Gastrocnemius medialis (tissue), 4 donors: ENCODE data around the gene RAD51B. TPM values are rescaled to one million over a fixed set of nuclear protein-coding genes. Genes with fewer than 3 reads are reported as not detected.
A peak's percentile ranks its signal among the peaks of the same experiment; 100 is the strongest.

ENCODE experiments used
- ATAC-seq, 2 donors: fragments of 150-250 bp; one replicate each; pipeline ENCODE4 v1.9.1; 2016
- DNase-seq, 2 donors: peaks; one replicate each; pipeline ENCODE4 v3.0.0-alpha.2; 2019
- H3K27ac ChIP-seq, 4 donors: fragments of 200-600 bp; sonication (generic); 1 replicate in 1 of 4; 2 replicates in 3 of 4; pipeline ENCODE4 v1.5.1; 2016 to 2018; ENCODE audit warnings: mild to moderate bottlenecking in 2 of 4, moderate library complexity in 1 of 4
- H3K27me3 ChIP-seq, 3 donors: fragments of 200-600 bp; sonication (generic) in 2 of 3; 1 replicate in 1 of 3; 2 replicates in 2 of 3; pipeline versions ENCODE4 v1.5.1 to v1.6.0; 2016 to 2019; ENCODE audit warnings: mild to moderate bottlenecking in 1 of 3, moderate library complexity in 1 of 3
- H3K36me3 ChIP-seq, 2 donors: fragments of 200-600 bp; sonication (generic) in 1 of 2; one replicate each; pipeline ENCODE4 v1.5.1; 2017 to 2018
- H3K4me1 ChIP-seq, 2 donors: fragments of 200-600 bp; sonication (generic) in 1 of 2; one replicate each; pipeline ENCODE4 v1.5.1; 2016 to 2017; ENCODE audit warnings: mild to moderate bottlenecking in 2 of 2
- H3K4me3 ChIP-seq, 4 donors: fragments of 200-600 bp; sonication (generic) in 3 of 4; 1 replicate in 1 of 4; 2 replicates in 3 of 4; pipeline ENCODE4 v1.5.1; 2016 to 2019; ENCODE audit warnings: mild to moderate bottlenecking in 2 of 4
- H3K9me3 ChIP-seq, 3 donors: fragments of 200-600 bp; sonication (generic) in 2 of 3; 1 replicate in 1 of 3; 2 replicates in 2 of 3; pipeline ENCODE4 v1.5.1; 2016 to 2019
- POLR2A ChIP-seq, 2 donors: fragments of 450-650 bp; IDR thresholded peaks; one replicate each; pipeline ENCODE4 v1.6.1; 2017; ENCODE audit warnings: antibody characterized with exemption in 2 of 2, mild to moderate bottlenecking in 2 of 2, moderate library complexity in 2 of 2
- in situ Hi-C, 4 donors: fragments of 200-750 bp; cut with MboI; loops; one replicate each; pipeline versions ENCODE4 v1.15.0 to v1.8.0; 2017; ENCODE audit warnings: low sequenced_read_pairs in 4 of 4
- intact Hi-C: fragments of 100-400 bp; cut with DNase I; formaldehyde crosslinking; loops from one replicate; pipeline ENCODE4 v1.15.1; 2023; ENCODE audit warnings: low total_unique reads
- total RNA-seq, 4 donors: library from RNA; depleted of rRNA; stranded (reverse); fragments of >200 nt; gene quantifications; one replicate each; pipeline versions ENCODE4 v1.1.0 to v1.2.3, GENCODE V29; 2016
- TF ChIP-seq, protein P1 (sequence below), 5 experiments: fragments of 450-650 bp in 3 of 5; fragments of 200-600 bp in 2 of 5; sonication (generic) in 2 of 5; IDR thresholded peaks in 4 of 5; conservative IDR thresholded peaks in 1 of 5; 1 replicate in 4 of 5; 2 replicates in 1 of 5; pipeline ENCODE4 v1.5.1; 2016 to 2019; ENCODE audit warnings: antibody characterized with exemption in 5 of 5, mild to moderate bottlenecking in 3 of 5, moderate library complexity in 3 of 5

RAD51B gene
- total RNA-seq, 4 donors from 2014 or later, result 1.6 to 3.3 (median 2.4) TPM

DNA sequence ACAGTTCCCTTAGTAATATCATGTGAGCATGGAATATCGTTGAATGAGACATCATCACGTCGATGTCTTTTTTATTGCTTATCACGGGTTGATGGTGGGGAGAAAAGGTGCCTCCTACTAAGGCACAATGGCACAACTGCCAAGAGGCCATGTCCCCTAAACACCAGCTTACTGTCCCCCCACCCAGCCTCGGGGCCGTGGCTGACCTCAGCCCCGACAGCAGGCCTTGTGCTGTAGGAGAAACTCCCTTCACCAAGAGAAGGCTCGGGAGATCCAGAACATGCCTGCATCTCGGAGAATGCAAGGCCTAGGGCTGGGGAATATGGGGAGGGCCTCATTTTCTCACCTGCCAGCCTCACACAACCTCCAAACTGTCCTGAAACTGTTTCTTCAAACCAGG is 950.5 kb downstream of the RAD51B start:
- ATAC-seq (no peak), DNase-seq (peak in 1 of 2 donors; percentile 6)
- Histone ChIP-seq H3K36me3 (no peaks in the 10 kb centered on the region), H3K4me3 (no peak overlapping the region), H3K9me3 (no peaks in the 10 kb centered on the region), H3K4me1 (peaks cover 3 to 12% of the 10 kb centered on the region in 2 donors), H3K27ac (peak overlapping the region in 1 of 4 donors; percentile 72), H3K27me3 (no peaks in the 10 kb centered on the region)
- in situ Hi-C loops (no loop called here), intact Hi-C loops (no loop called here)
- TF ChIP-seq POLR2A (IDR thresholded peaks at IDR 0.05), result no peak
- TF ChIP-seq, protein P1, sequence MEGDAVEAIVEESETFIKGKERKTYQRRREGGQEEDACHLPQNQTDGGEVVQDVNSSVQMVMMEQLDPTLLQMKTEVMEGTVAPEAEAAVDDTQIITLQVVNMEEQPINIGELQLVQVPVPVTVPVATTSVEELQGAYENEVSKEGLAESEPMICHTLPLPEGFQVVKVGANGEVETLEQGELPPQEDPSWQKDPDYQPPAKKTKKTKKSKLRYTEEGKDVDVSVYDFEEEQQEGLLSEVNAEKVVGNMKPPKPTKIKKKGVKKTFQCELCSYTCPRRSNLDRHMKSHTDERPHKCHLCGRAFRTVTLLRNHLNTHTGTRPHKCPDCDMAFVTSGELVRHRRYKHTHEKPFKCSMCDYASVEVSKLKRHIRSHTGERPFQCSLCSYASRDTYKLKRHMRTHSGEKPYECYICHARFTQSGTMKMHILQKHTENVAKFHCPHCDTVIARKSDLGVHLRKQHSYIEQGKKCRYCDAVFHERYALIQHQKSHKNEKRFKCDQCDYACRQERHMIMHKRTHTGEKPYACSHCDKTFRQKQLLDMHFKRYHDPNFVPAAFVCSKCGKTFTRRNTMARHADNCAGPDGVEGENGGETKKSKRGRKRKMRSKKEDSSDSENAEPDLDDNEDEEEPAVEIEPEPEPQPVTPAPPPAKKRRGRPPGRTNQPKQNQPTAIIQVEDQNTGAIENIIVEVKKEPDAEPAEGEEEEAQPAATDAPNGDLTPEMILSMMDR (IDR thresholded peaks at IDR 0.05 in 4 of 5, conservative IDR thresholded peaks at IDR 0.05 in 1 of 5), result no peak

DNA sequence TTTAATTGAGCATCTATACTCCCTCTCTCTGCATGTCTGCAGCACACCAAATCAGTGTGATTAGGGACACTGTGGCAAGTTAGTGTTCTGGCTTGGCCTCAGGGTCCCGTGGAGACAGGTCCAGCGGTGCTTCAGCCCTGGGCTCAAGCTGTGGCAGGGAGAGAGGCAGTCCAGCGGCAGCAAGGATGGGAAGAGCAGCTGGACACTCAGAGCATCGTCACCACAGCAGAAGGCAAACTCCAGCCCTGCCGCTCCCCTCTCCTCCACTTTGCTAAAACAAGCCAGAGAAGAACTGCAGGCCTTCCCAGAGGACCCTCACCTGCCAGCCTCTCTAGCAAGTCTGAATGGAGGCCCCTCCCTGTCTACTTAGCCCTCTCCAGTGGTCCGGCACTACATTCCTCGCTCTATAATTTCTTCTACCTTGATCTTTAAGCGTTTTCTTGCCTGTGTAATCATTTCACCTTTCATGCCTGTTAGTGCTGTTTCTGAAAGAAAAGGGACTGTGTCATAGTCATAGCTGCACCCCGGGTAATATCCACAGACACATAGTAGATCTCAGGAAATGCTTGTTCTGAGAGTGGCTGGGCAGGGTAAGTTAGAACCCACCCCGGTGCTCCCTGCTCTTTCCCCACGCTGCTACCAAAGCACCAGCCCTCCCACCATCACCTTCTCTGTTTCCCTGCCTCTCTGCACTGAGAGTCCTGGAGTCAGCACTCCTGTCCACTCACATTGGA is 951.1 kb downstream of the RAD51B start:
- no peak overlapping the region for H3K4me3 ChIP-seq
- no peak for TF ChIP-seq POLR2A (IDR thresholded peaks at IDR 0.05)
- TF ChIP-seq, protein P1 (IDR thresholded peaks at IDR 0.05 in 4 of 5, conservative IDR thresholded peaks at IDR 0.05 in 1 of 5), result no peak
- in situ Hi-C loops, result no loop called here
- intact Hi-C loops, result no loop called here
- ATAC-seq, result no peak
- H3K9me3 ChIP-seq, result no peaks in the 10 kb centered on the region
- peak overlapping the region in 3 of 4 donors; percentile 63 to 75 (median 72) for H3K27ac ChIP-seq
- peaks cover 3 to 12% of the 10 kb centered on the region in 2 donors for H3K4me1 ChIP-seq
- peak in 1 of 2 donors; percentile 2 for DNase-seq
- H3K36me3 ChIP-seq, result no peaks in the 10 kb centered on the region
- no peaks in the 10 kb centered on the region for H3K27me3 ChIP-seq

DNA sequence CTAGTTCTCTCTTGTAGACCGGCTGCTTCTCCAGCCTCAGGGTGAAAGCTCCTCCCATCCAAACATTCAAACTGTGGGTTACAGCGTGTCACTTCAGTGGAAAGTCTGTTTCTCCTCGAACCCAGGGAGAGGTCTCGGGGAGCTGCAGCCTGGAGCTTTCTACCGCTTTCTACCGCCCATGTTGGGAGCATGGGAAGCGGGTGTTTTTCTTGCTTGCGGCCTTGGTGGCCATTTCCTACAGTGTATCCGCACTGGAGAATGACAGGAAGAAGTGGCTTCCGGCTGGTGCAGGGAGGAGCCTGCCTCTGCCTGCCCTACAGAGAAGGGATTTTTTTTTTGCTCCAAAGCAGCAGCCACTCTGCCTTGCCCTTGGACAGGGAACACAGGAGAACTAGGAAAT is 952.1 kb downstream of the RAD51B start:
- H3K4me1 ChIP-seq, result peaks cover 3 to 12% of the 10 kb centered on the region in 2 donors
- intact Hi-C loops (no loop called here), in situ Hi-C loops (no loop called here)
- no peaks in the 10 kb centered on the region for H3K36me3 ChIP-seq
- H3K27me3 ChIP-seq, result no peaks in the 10 kb centered on the region
- ATAC-seq, result no peak
- H3K9me3 ChIP-seq, result no peaks in the 10 kb centered on the region
- TF ChIP-seq POLR2A (IDR thresholded peaks at IDR 0.05), result no peak
- TF ChIP-seq, protein P1 (IDR thresholded peaks at IDR 0.05 in 4 of 5, conservative IDR thresholded peaks at IDR 0.05 in 1 of 5), result no peak
- DNase-seq, result peak in 1 of 2 donors; percentile 23
- H3K27ac ChIP-seq, result peak overlapping the region; percentile 41 to 75 (median 68)
- no peak overlapping the region for H3K4me3 ChIP-seq

DNA sequence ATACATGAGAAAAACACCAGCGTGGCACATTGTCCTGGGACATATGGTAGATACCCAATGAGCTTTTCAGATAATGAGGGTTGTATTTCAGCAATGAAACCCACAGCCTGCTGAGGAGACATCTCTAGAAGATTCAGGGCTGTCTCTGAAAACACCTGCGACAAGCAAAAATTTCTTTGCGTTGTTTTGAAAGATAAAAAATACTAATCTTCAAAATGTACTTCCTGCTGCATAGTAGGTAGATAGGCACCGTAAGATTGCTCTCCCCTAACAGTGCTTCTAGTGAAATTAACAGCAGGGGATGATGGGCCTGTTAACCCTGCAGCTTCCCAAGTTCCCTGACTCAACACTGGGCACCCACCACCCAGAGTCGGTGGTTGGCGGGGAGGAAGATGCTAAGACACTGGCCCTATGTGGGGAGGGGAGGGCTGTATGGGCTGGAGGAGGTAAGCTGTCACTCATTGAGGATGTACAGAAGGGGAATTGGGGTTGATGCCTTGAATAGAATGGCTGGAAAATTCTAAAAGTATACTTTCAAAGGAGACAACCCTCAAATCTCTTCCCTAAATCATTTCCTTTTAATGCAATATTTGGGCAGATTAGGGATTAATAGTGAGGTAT is 953.3 kb downstream of the RAD51B start:
- H3K4me3 ChIP-seq, result no peak overlapping the region
- no peaks in the 10 kb centered on the region for H3K9me3 ChIP-seq
- DNase-seq (peak in 1 of 2 donors; percentile 10), ATAC-seq (no peak)
- TF ChIP-seq POLR2A (IDR thresholded peaks at IDR 0.05), result no peak
- TF ChIP-seq, protein P1 (IDR thresholded peaks at IDR 0.05 in 4 of 5, conservative IDR thresholded peaks at IDR 0.05 in 1 of 5), result no peak
- peak overlapping the region; percentile 41 to 75 (median 68) for H3K27ac ChIP-seq
- in situ Hi-C loops (no loop called here), intact Hi-C loops (no loop called here)
- H3K27me3 ChIP-seq, result no peaks in the 10 kb centered on the region
- peaks cover 3 to 12% of the 10 kb centered on the region in 2 donors for H3K4me1 ChIP-seq
- no peaks in the 10 kb centered on the region for H3K36me3 ChIP-seq
